GM18505 (cell line): ENCODE measurements around the gene B4GAT1.

ENCODE experiments used
- ATAC-seq: cut with Tn5 transposase; IDR thresholded peaks from one replicate; pipeline ENCODE4 v1.9.1; 2021; ENCODE audit not compliant: unreplicated experiment
- POLR2A ChIP-seq: IDR thresholded peaks from 4 replicates; pipeline ENCODE4 v1.6.1; 2011; ENCODE audit warnings: borderline replicate concordance; ENCODE audit not compliant: insufficient read depth, insufficient read length; ENCODE audit errors: extremely low read depth

Gene B4GAT1

GRCh38 chr11:66336234-66337102 is 11.0 kb downstream of the B4GAT1 start, which contains the start of gene RIN1:
Gene RIN1 (minus strand): TSS chr11:66336434. CDS start chr11:66336402, 32 bp downstream.
- no peak for TF ChIP-seq POLR2A
- ATAC-seq, result no peak

GRCh38 chr11:66335531-66336233 is 11.7 kb downstream of the B4GAT1 start:
- no peak for ATAC-seq
- TF ChIP-seq POLR2A, result no peak

GRCh38 chr11:66334605-66335442 is 12.6 kb downstream of the B4GAT1 start:
- ATAC-seq, result no peak
- TF ChIP-seq POLR2A, result no peak

- ATAC-seq, result no peak
- no peak for TF ChIP-seq POLR2A
Observed at GRCh38 chr11:66333896-66334604, 13.4 kb downstream of the B4GAT1 start.

GRCh38 chr11:66333220-66333877 is 14.1 kb downstream of the B4GAT1 start:
- TF ChIP-seq POLR2A, result no peak
- no peak for ATAC-seq

- no peak for ATAC-seq
- TF ChIP-seq POLR2A, result no peak
Observed at GRCh38 chr11:66332371-66333219, 14.8 kb downstream of the B4GAT1 start.

- no peak for TF ChIP-seq POLR2A
- ATAC-seq, result no peak
Observed at GRCh38 chr11:66331542-66332370, 15.7 kb downstream of the B4GAT1 start.

GRCh38 chr11:66330931-66331330 is 16.5 kb downstream of the B4GAT1 start:
- no peak for ATAC-seq
- no peak for TF ChIP-seq POLR2A

- ATAC-seq, result no peak
- no peak for TF ChIP-seq POLR2A
Observed at GRCh38 chr11:66329165-66329673, 18.2 kb downstream of the B4GAT1 start.

GRCh38 chr11:66328302-66329144 is 18.9 kb downstream of the B4GAT1 start:
- peak; percentile 63 for ATAC-seq
- no peak for TF ChIP-seq POLR2A
